Left lung (tissue), 10 donors: ENCODE data around the gene CORO6. TPM values are rescaled to one million over a fixed set of nuclear protein-coding genes. Genes with fewer than 3 reads are reported as not detected.

ENCODE experiments used
- ATAC-seq: fragments of 200-7000 bp; cut with Tn5 transposase; one replicate; pipeline ENCODE4 v1.9.1; 2020; ENCODE audit warnings: moderate library complexity
- DNase-seq, 4 donors: peaks; one replicate each; pipeline ENCODE4 v3.0.0-alpha.2; 2013 to 2020
- H3K27ac ChIP-seq, 2 donors: fragments of 200-600 bp; sonication (generic) in 1 of 2; one replicate each; pipeline versions ENCODE4 v1.5.0 to v1.8.0; 2020 to 2021
- H3K27me3 ChIP-seq, 2 donors: fragments of 200-600 bp; sonication (generic) in 1 of 2; one replicate each; pipeline versions ENCODE4 v1.5.0 to v1.8.0; 2020 to 2021
- H3K36me3 ChIP-seq, 2 donors: fragments of 200-600 bp; sonication (generic) in 1 of 2; one replicate each; pipeline versions ENCODE4 v1.5.0 to v1.8.0; 2020 to 2021
- H3K4me1 ChIP-seq, 2 donors: fragments of 200-600 bp; one replicate each; pipeline ENCODE4 v1.8.0; 2021
- H3K4me3 ChIP-seq, 2 donors: fragments of 200-600 bp; sonication (generic) in 1 of 2; one replicate each; pipeline versions ENCODE4 v1.5.0 to v1.8.0; 2020 to 2021; ENCODE audit warnings: mild to moderate bottlenecking in 1 of 2
- H3K9me3 ChIP-seq, 2 donors: fragments of 200-600 bp; sonication (generic) in 1 of 2; one replicate each; pipeline versions ENCODE4 v1.5.0 to v1.8.0; 2020 to 2021
- CTCF ChIP-seq, 2 donors: fragments of 200-600 bp; sonication (generic) in 1 of 2; IDR thresholded peaks; one replicate each; pipeline versions ENCODE4 v1.5.0 to v1.8.0; 2021; ENCODE audit warnings: antibody characterized with exemption in 2 of 2
- intact Hi-C, 2 donors: fragments of 100-400 bp; cut with DNase I; formaldehyde crosslinking; loops; one replicate each; pipeline versions ENCODE4 v1.11.2 to v1.14.2; 2022
- polyA plus RNA-seq, 6 donors: library from polyadenylated mRNA; unstranded; fragments of 120-200 nt; gene quantifications; one replicate each; pipeline ENCODE4 v1.2.1, GENCODE V29; 2013; ENCODE audit not compliant: insufficient read length in 6 of 6
- total RNA-seq, 2 donors: library from RNA; stranded (reverse); fragmentation: NEBNext Ultra II Directional; extraction: Animal tissue kit (Norgen Biotek cat#: 25700); gene quantifications; one replicate each; pipeline ENCODE4 v1.2.1, GENCODE V29; 2021
- donor health status: DM: no; HTN: yes; CAD: no.
- donor health status: DM: no; HTN: no; CAD: no.

CORO6 gene
- total and polyA plus RNA-seq, 8 donors = 3.8 to 6.9 (median 4.2) TPM

- H3K4me1 ChIP-seq = peaks cover 43 to 87% of the 10 kb centered on the region in 2 donors
- intact Hi-C loops = no loop called here
- peak in 1 of 4 donors; percentile 88 for DNase-seq
These were observed 33.9 kb downstream of the CORO6 start for GRCh38 chr17:29588562-29589411.

GRCh38 chr17:29588017-29588561 lies 34.6 kb downstream of the CORO6 start:
- intact Hi-C loops = no loop called here
- H3K4me1 ChIP-seq = peaks cover 43 to 90% of the 10 kb centered on the region in 2 donors
- H3K9me3 ChIP-seq = no peaks in the 10 kb centered on the region
- peaks cover 0 to under 1% of the 10 kb centered on the region in 2 donors for H3K36me3 ChIP-seq
- H3K4me3 ChIP-seq = peak overlapping the region; percentile 53 to 77
- H3K27ac ChIP-seq = peak overlapping the region; percentile 41 to 80
- no peak for ATAC-seq
- no peak for TF ChIP-seq CTCF (IDR thresholded peaks at IDR 0.05)
- peaks cover 0 to 28% of the 10 kb centered on the region in 2 donors for H3K27me3 ChIP-seq
- DNase-seq = no peak

More at GRCh38 chr17:29588562-29589411, 33.9 kb downstream of the CORO6 start:
- H3K9me3 ChIP-seq = no peaks in the 10 kb centered on the region
- peak overlapping the region; percentile 53 to 77 for H3K4me3 ChIP-seq
- H3K27ac ChIP-seq = peak overlapping the region; percentile 41 to 80
- H3K36me3 ChIP-seq = no peaks in the 10 kb centered on the region
- ATAC-seq = no peak
- H3K27me3 ChIP-seq = peaks cover 0 to 33% of the 10 kb centered on the region in 2 donors
- TF ChIP-seq CTCF (IDR thresholded peaks at IDR 0.05) = no peak

- Histone ChIP-seq H3K9me3 (no peaks in the 10 kb centered on the region), H3K27me3 (peaks cover 0 to 25% of the 10 kb centered on the region in 2 donors), H3K36me3 (peaks cover 0 to 6% of the 10 kb centered on the region in 2 donors), H3K4me3 (peak overlapping the region in 1 of 2 donors; percentile 77), H3K27ac (peak overlapping the region in 1 of 2 donors; percentile 80), H3K4me1 (peaks cover 41 to 87% of the 10 kb centered on the region in 2 donors)
- DNase-seq (no peak), ATAC-seq (no peak)
- intact Hi-C loops = no loop called here
- TF ChIP-seq CTCF (IDR thresholded peaks at IDR 0.05) = no peak
These were observed 35.1 kb downstream of the CORO6 start for GRCh38 chr17:29587591-29587990.

GRCh38 chr17:29586676-29587469 lies 35.8 kb downstream of the CORO6 start:
- intact Hi-C loops = no loop called here
- Histone ChIP-seq H3K4me3 (peak overlapping the region in 1 of 2 donors; percentile 77), H3K9me3 (no peaks in the 10 kb centered on the region), H3K36me3 (peaks cover 0 to 13% of the 10 kb centered on the region in 2 donors), H3K4me1 (peaks cover 34 to 80% of the 10 kb centered on the region in 2 donors), H3K27me3 (peaks cover 0 to 17% of the 10 kb centered on the region in 2 donors), H3K27ac (peak overlapping the region in 1 of 2 donors; percentile 68)
- DNase-seq (no peak), ATAC-seq (no peak)
- TF ChIP-seq CTCF (IDR thresholded peaks at IDR 0.05) = no peak
